Lower lobe of right lung (tissue), 2 donors: Measurements from ENCODE around the gene BPIFB2. TPM values are rescaled to one million over a fixed set of nuclear protein-coding genes. Genes with fewer than 3 reads are reported as not detected.

Source experiments
- ATAC-seq, 2 donors: fragments of 200-7000 bp; cut with Tn5 transposase; one replicate each; pipeline ENCODE4 v1.9.1; 2020 to 2022; ENCODE audit warnings: mild to moderate bottlenecking in 2 of 2, moderate library complexity in 2 of 2
- DNase-seq: peaks from one replicate; pipeline ENCODE4 v3.0.0-alpha.2; 2020
- H3K27ac ChIP-seq: fragments of 200-600 bp; one replicate; pipeline ENCODE4 v1.8.0; 2022
- H3K27me3 ChIP-seq: fragments of 200-600 bp; one replicate; pipeline ENCODE4 v1.8.0; 2022; ENCODE audit warnings: low read depth
- H3K36me3 ChIP-seq: fragments of 200-600 bp; one replicate; pipeline ENCODE4 v1.8.0; 2022; ENCODE audit warnings: mild to moderate bottlenecking
- H3K4me1 ChIP-seq: fragments of 200-600 bp; one replicate; pipeline ENCODE4 v1.8.0; 2022
- H3K4me3 ChIP-seq: fragments of 200-600 bp; one replicate; pipeline ENCODE4 v1.8.0; 2022; ENCODE audit warnings: mild to moderate bottlenecking
- H3K9me3 ChIP-seq: fragments of 200-600 bp; one replicate; pipeline ENCODE4 v1.8.0; 2022
- intact Hi-C: fragments of 100-400 bp; cut with DNase I; formaldehyde crosslinking; loops from one replicate; pipeline ENCODE4 v1.11.0; 2022
- total RNA-seq: library from RNA; stranded (reverse); fragmentation: NEBNext Ultra II Directional; extraction: Animal tissue kit (Norgen Biotek cat#: 25700); gene quantifications from one replicate; pipeline ENCODE4 v1.2.1, GENCODE V29; 2021
- TF ChIP-seq, protein P1 (sequence below): fragments of 200-600 bp; IDR thresholded peaks from one replicate; pipeline ENCODE4 v1.8.0; 2022; ENCODE audit warnings: antibody characterized with exemption, mild to moderate bottlenecking
- donor health status: DM: no; HTN: yes; CAD: no; lungs with severe emphysema.

BPIFB2 gene
- total RNA-seq, 1 donor from 2014 or later: 0.21 TPM

DNA sequence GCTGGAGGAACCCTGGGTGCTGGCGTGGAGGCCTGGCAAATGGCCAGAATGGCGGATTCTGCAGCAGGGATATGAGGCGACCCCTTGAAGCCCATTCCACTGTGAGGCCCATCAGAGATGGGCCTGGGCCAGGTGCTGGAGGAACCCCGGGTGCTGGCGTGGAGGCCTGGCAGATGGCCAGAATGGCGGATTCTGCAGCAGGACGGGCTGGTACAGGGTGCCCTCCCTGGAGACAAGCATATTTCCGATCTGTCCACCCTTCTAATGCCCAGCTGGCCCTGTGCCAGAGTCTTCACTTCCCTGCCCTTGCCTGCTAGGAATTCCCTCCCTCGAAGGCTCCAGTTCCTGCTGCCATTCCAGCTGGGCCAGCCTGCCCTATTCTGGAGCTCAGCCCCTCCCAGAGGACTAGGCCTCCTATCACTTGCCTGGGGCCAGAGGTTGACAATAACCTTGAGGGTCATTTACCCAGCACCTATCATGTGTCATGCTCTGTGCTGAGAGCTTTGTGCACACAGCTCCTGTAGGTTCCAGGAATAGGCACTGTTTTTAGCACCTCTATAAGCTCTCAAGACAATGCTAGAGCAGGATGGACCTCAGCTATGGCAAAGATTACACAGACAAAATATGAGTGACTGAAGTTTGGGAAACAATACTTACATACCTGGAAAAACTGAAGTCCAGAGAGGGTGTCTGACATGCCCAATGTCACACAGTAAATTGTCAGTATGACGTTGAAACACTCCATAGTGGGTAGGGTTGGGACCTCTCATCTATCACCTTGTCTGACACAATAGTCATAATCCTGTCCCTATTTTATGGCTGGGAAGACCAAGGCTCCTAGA, 24.7 kb upstream of the BPIFB2 start:
- H3K27ac ChIP-seq: no peak overlapping the region
- H3K9me3 ChIP-seq: no peaks in the 10 kb centered on the region
- H3K4me1 ChIP-seq: no peaks in the 10 kb centered on the region
- DNase-seq: no peak
- TF ChIP-seq, protein P1, sequence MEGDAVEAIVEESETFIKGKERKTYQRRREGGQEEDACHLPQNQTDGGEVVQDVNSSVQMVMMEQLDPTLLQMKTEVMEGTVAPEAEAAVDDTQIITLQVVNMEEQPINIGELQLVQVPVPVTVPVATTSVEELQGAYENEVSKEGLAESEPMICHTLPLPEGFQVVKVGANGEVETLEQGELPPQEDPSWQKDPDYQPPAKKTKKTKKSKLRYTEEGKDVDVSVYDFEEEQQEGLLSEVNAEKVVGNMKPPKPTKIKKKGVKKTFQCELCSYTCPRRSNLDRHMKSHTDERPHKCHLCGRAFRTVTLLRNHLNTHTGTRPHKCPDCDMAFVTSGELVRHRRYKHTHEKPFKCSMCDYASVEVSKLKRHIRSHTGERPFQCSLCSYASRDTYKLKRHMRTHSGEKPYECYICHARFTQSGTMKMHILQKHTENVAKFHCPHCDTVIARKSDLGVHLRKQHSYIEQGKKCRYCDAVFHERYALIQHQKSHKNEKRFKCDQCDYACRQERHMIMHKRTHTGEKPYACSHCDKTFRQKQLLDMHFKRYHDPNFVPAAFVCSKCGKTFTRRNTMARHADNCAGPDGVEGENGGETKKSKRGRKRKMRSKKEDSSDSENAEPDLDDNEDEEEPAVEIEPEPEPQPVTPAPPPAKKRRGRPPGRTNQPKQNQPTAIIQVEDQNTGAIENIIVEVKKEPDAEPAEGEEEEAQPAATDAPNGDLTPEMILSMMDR: no peak
- H3K27me3 ChIP-seq: peaks cover 4% of the 10 kb centered on the region
- intact Hi-C loops: no loop called here
- H3K36me3 ChIP-seq: no peaks in the 10 kb centered on the region
- H3K4me3 ChIP-seq: no peak overlapping the region
- ATAC-seq: no peak

DNA sequence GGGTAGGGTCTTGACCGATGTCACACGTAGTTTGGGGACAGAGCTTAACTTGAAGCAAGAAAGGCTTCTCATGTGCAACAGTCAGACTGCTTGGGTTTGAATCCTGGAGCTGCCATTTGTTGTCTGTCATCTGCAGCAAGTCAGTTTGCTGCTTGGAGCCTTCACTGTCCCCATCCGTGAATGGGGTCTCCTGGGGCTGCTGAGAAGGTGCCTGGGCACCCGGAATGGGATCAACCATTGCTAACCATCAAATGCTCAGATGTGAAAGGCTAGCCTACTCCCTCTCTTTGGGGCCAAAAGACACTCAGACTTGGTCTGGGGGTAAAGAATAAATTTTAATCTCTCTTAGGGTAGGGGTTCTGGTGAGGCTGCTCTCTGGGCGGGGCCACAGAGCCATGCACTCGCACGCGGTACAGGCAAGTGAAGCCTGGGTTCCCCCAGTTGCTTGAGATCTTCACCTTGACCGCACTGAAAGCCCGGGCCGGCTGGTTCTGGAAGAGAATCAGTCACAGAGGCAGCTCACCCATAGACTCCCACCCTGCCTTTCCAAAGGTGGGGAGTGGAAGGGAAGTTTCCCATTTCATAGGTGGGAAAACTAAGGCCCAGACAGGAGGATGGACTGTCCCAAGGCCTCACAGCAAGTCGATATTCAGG, 23.9 kb upstream of the BPIFB2 start:
- TF ChIP-seq, protein P1: no peak
- intact Hi-C loops: no loop called here
- no peaks in the 10 kb centered on the region for H3K36me3 ChIP-seq
- no peak for DNase-seq
- no peak overlapping the region for H3K4me3 ChIP-seq
- peaks cover 7% of the 10 kb centered on the region for H3K27me3 ChIP-seq
- no peaks in the 10 kb centered on the region for H3K4me1 ChIP-seq
- H3K27ac ChIP-seq: no peak overlapping the region
- no peak for ATAC-seq
- H3K9me3 ChIP-seq: no peaks in the 10 kb centered on the region

DNA sequence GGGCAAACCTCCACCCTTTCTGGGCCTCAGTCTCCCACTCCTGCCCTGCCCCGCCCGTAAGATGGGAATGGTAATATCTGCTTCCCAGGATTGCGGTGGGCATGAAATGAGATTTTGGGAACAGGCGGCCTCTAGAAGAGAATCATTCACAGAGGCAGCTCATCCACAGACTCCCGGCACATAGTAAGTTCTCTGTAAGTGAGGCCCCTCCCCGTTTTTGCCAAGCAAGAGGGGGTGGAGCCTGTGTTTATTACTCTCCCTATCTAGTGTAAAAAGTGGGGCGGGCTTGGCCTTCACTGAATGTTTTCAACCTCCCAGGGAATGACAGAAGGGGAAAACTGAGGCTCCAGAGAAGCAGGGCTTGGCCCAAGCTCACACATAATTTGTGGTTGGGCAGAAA, 23.3 kb upstream of the BPIFB2 start:
- TF ChIP-seq, protein P1: no peak
- Histone ChIP-seq H3K4me3 (no peak overlapping the region), H3K27ac (no peak overlapping the region), H3K36me3 (no peaks in the 10 kb centered on the region), H3K4me1 (no peaks in the 10 kb centered on the region), H3K27me3 (peaks cover 5% of the 10 kb centered on the region), H3K9me3 (no peaks in the 10 kb centered on the region)
- ATAC-seq (no peak), DNase-seq (no peak)
- intact Hi-C loops: no loop called here

DNA sequence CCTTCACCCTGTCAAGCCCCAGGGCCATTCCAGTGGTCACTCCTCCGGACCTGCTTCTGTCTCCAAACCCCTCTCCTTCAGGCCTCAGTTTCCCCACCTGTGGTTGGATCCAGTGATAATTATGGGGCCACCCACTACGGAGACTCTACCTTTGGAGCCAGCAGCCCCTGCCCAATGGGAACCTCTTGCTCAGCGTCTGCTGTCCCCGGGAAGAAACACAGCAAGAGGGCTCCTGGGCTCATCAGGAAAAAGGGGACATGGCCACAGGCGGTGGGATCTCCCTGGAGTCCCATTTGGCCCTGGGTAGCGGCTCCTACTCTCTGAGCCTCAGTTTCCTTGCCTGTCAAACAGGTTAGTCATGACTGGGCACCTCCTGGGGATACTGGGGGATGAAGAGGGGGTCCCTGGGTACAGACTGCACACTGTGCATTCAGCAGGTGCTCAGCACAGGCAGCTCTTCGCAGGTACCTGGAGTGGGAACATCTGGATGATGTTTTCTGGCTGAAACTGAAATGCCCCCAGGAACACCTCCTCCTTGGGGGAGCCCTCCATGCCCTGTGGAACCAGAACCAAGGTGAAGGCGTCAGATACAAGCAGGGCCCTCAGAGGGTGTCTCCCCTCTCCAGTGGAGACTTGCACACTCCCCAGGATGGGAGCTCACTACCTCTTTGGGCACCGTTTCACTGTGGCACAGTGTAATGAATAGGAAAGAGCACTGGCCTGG, 22.7 kb upstream of the BPIFB2 start:
- no peaks in the 10 kb centered on the region for H3K36me3 ChIP-seq
- no peaks in the 10 kb centered on the region for H3K9me3 ChIP-seq
- DNase-seq: no peak
- no peaks in the 10 kb centered on the region for H3K4me1 ChIP-seq
- no peak overlapping the region for H3K27ac ChIP-seq
- no peak overlapping the region for H3K4me3 ChIP-seq
- TF ChIP-seq, protein P1: no peak
- intact Hi-C loops: no loop called here
- peaks cover 3% of the 10 kb centered on the region for H3K27me3 ChIP-seq
- no peak for ATAC-seq

DNA sequence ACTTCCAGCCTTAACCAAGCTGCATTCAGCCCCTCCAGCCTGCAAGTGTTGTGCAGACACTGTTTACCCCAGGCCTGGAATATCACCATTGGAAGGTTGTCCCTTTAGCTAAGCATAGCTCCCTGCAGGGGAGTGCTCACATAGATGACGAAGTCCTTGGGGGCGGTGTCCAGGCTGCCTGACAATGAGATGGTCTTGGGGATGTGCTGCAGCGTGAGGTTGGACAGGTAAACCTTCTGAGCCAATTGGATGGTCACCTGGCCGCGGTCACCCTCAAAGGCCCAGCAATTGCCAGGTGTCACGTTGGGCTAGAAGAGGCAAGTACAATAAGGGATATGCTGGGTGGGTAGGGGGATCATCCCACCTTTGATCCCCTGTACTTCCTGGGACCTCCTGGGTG, 21.9 kb upstream of the BPIFB2 start:
- no peak for DNase-seq
- Histone ChIP-seq H3K4me3 (no peak overlapping the region), H3K4me1 (no peaks in the 10 kb centered on the region), H3K27ac (no peak overlapping the region), H3K27me3 (peaks cover 3% of the 10 kb centered on the region), H3K9me3 (no peaks in the 10 kb centered on the region), H3K36me3 (no peaks in the 10 kb centered on the region)
- intact Hi-C loops: no loop called here
- TF ChIP-seq, protein P1: no peak
- no peak for ATAC-seq
